ENCODE results near the gene SLC12A4.
"Not testable (repeated sequence)": the region's sequence is repeated elsewhere in the genome, so short reads cannot be mapped to it uniquely, and the experiment has no call there.

Gene SLC12A4

GRCh38 chr16:68003031-68003430, 34.6 kb upstream of the SLC12A4 start:
- no peak for TF ChIP-seq CTCF (conservative IDR thresholded peaks at IDR 0.05; ENCODE audit: control insufficient read depth, insufficient read depth, low read depth, low read length)

GRCh38 chr16:68000450-68000849, 32.0 kb upstream of the SLC12A4 start:
- TF ChIP-seq CTCF (conservative IDR thresholded peaks at IDR 0.05; ENCODE audit: control insufficient read depth, insufficient read depth, low read depth, low read length): no peak
- DNase-seq (ENCODE audit: low read depth): no peak
- H3K4me3 ChIP-seq (ENCODE audit: control insufficient read depth, low read depth, low read length): no peak overlapping the region

More at GRCh38 chr16:68003031-68003430, 34.6 kb upstream of the SLC12A4 start:
- no peak overlapping the region for H3K4me3 ChIP-seq (ENCODE audit: control insufficient read depth, low read depth, low read length)
- peak; percentile 87 for DNase-seq (ENCODE audit: low read depth)

- no peak for TF ChIP-seq CTCF (conservative IDR thresholded peaks at IDR 0.05; ENCODE audit: control insufficient read depth, insufficient read depth, low read depth, low read length)
- no peak overlapping the region for H3K4me3 ChIP-seq (ENCODE audit: control insufficient read depth, low read depth, low read length)
- no peak for DNase-seq (ENCODE audit: low read depth)
Measured at GRCh38 chr16:67999985-68000384, 31.5 kb upstream of the SLC12A4 start.

GRCh38 chr16:67998779-67999688, 30.6 kb upstream of the SLC12A4 start, which contains the start of gene DPEP2:
DPEP2 (minus strand) TSS chr16:67999484; CDS start chr16:67993212, 6,272 bp downstream.
- H3K4me3 ChIP-seq (ENCODE audit: control insufficient read depth, low read depth, low read length); DNase-seq (ENCODE audit: low read depth): not testable (repeated sequence)

- H3K4me3 ChIP-seq (ENCODE audit: control insufficient read depth, low read depth, low read length); DNase-seq (ENCODE audit: low read depth): not testable (repeated sequence)
Measured at GRCh38 chr16:67998231-67998778, 29.9 kb upstream of the SLC12A4 start.

- no peak for TF ChIP-seq CTCF (conservative IDR thresholded peaks at IDR 0.05; ENCODE audit: control insufficient read depth, insufficient read depth, low read depth, low read length)
- H3K4me3 ChIP-seq (ENCODE audit: control insufficient read depth, low read depth, low read length): no peak overlapping the region
- DNase-seq (ENCODE audit: low read depth): no peak
Measured at GRCh38 chr16:67996666-67997065, 28.2 kb upstream of the SLC12A4 start.

- no peak overlapping the region for H3K4me3 ChIP-seq (ENCODE audit: control insufficient read depth, low read depth, low read length)
- no peak for TF ChIP-seq CTCF (conservative IDR thresholded peaks at IDR 0.05; ENCODE audit: control insufficient read depth, insufficient read depth, low read depth, low read length)
- DNase-seq (ENCODE audit: low read depth): peak; percentile 17
Measured at GRCh38 chr16:67995423-67995822, 27.0 kb upstream of the SLC12A4 start.

GRCh38 chr16:67994040-67994408, 25.6 kb upstream of the SLC12A4 start:
- DNase-seq (ENCODE audit: low read depth); H3K4me3 ChIP-seq (ENCODE audit: control insufficient read depth, low read depth, low read length): not testable (repeated sequence)
